IMR-90 (cell line): Measurements from ENCODE around the gene PDGFA. TPM values are rescaled to one million over a fixed set of nuclear protein-coding genes. Genes with fewer than 3 reads are reported as not detected.

ENCODE experiments used
- ATAC-seq: fragments of 200-7000 bp; cut with Tn5 transposase; 2 replicates; pipeline ENCODE4 v1.9.1; 2020; ENCODE audit warnings: low read depth, mild to moderate bottlenecking, moderate library complexity
- BruUV-seq: library from RNA; stranded (reverse); fragments of 400-500 nt; replicated peaks from 2 replicates; lab custom pipeline; 2021; lab: Mats Ljungman, UMichigan
- CTCF ChIA-PET: fragments of 300-600 bp; formaldehyde crosslinking; extraction: SDS; loops from one replicate; lab custom pipeline; 2021; ENCODE audit warnings: antibody characterized with exemption; lab: Yijun Ruan, JAX
- POLR2A ChIA-PET: fragments of 300-600 bp; sonication (Branson Sonifier 250); formaldehyde crosslinking; loops from one replicate; lab custom pipeline; 2022; ENCODE audit warnings: antibody characterized with exemption; ENCODE audit not compliant: unreplicated experiment; lab: Charles Lee
- DNase-seq: peaks from one replicate; pipeline ENCODE4 v3.0.0; 2013
- H2AFZ ChIP-seq: replicated peaks from 2 replicates; pipeline ENCODE3; 2013; ENCODE audit warnings: low read length, mild to moderate bottlenecking; ENCODE audit not compliant: poor library complexity
- H2AK5ac ChIP-seq: 2 replicates; pipeline ENCODE4 v1.6.1; 2013; ENCODE audit warnings: low read depth, low read length, inconsistent platforms
- H2AK9ac ChIP-seq: replicated peaks from 2 replicates; pipeline ENCODE3; 2013; ENCODE audit warnings: mild to moderate bottlenecking, low read depth, low read length, moderate library complexity; ENCODE audit not compliant: poor library complexity
- H2BK120ac ChIP-seq: 2 replicates; pipeline ENCODE4 v1.6.1; 2013; ENCODE audit warnings: low read depth, low read length, inconsistent platforms
- H2BK15ac ChIP-seq: 3 replicates; pipeline ENCODE4 v1.6.1; 2013; ENCODE audit warnings: low read depth, low read length, inconsistent platforms
- H2BK20ac ChIP-seq: 2 replicates; pipeline ENCODE4 v1.6.1; 2013; ENCODE audit warnings: low read depth, mild to moderate bottlenecking, inconsistent platforms, low read length, moderate library complexity
- H2BK5ac ChIP-seq: 2 replicates; pipeline ENCODE4 v1.6.1; 2013; ENCODE audit warnings: mild to moderate bottlenecking, low read depth, low read length, inconsistent platforms; ENCODE audit not compliant: poor library complexity, severe bottlenecking
- H3K14ac ChIP-seq: replicated peaks from 2 replicates; pipeline ENCODE4 v1.6.1; 2013; ENCODE audit warnings: low read depth, low read length, inconsistent platforms
- H3K18ac ChIP-seq: 2 replicates; pipeline ENCODE4 v1.6.1; 2013; ENCODE audit warnings: low read depth, low read length, control low read depth
- H3K23ac ChIP-seq: 2 replicates; pipeline ENCODE4 v1.6.1; 2013; ENCODE audit warnings: low read depth, low read length, inconsistent platforms
- H3K27ac ChIP-seq: 2 replicates; pipeline ENCODE4 v1.5.1; 2013; ENCODE audit warnings: mild to moderate bottlenecking, control low read depth, low read length; ENCODE audit not compliant: insufficient read depth
- H3K27me3 ChIP-seq: 2 replicates; pipeline ENCODE4 v1.6.1; 2013; ENCODE audit warnings: low read length; ENCODE audit not compliant: control insufficient read depth, insufficient read depth
- H3K36me3 ChIP-seq: 2 replicates; pipeline ENCODE4 v1.6.1; 2013; ENCODE audit warnings: low read length, mixed read lengths; ENCODE audit not compliant: control insufficient read depth, insufficient read depth
- H3K4ac ChIP-seq: 2 replicates; pipeline ENCODE4 v1.6.1; 2013; ENCODE audit warnings: low read depth, low read length, inconsistent platforms
- H3K4me1 ChIP-seq: 2 replicates; pipeline ENCODE4 v1.6.1; 2013; ENCODE audit warnings: low read length, mixed read lengths; ENCODE audit not compliant: control insufficient read depth, insufficient read depth
- H3K4me2 ChIP-seq: 2 replicates; pipeline ENCODE4 v1.6.1; 2013; ENCODE audit warnings: low read depth, mild to moderate bottlenecking, control low read depth, low read length, moderate library complexity
- H3K4me3 ChIP-seq: 2 replicates; pipeline ENCODE4 v1.5.1; 2013; ENCODE audit warnings: low read depth, mild to moderate bottlenecking, control low read depth, low read length, moderate library complexity; ENCODE audit not compliant: insufficient read depth
- H3K56ac ChIP-seq: 2 replicates; pipeline ENCODE4 v1.6.1; 2013; ENCODE audit warnings: low read length, inconsistent platforms; ENCODE audit not compliant: insufficient read depth; ENCODE audit errors: extremely low read depth
- H3K79me1 ChIP-seq, 2 experiments: 2 replicates each; pipeline ENCODE4 v1.6.1; 2013; ENCODE audit warnings: low read length in 2 of 2, inconsistent platforms in 1 of 2, low read depth in 1 of 2
- H3K9ac ChIP-seq: 2 replicates; pipeline ENCODE4 v1.6.1; 2013; ENCODE audit warnings: low read depth, low read length, control low read depth
- H3K9me1 ChIP-seq: 2 replicates; pipeline ENCODE4 v1.6.1; 2013; ENCODE audit warnings: low read length, inconsistent platforms; ENCODE audit not compliant: insufficient read depth
- H3K9me3 ChIP-seq: 2 replicates; pipeline ENCODE4 v1.6.1; 2013; ENCODE audit warnings: low read length; ENCODE audit not compliant: control insufficient read depth, insufficient read depth
- H4K20me1 ChIP-seq: 2 replicates; pipeline ENCODE4 v1.6.1; 2013; ENCODE audit warnings: low read length, inconsistent platforms; ENCODE audit not compliant: insufficient read depth
- H4K5ac ChIP-seq: 2 replicates; pipeline ENCODE4 v1.6.1; 2013; ENCODE audit warnings: mild to moderate bottlenecking, low read depth, low read length, control low read depth
- H4K8ac ChIP-seq, 2 experiments: 2 replicates each; pipeline ENCODE4 v1.6.1; 2013; ENCODE audit warnings: low read depth in 2 of 2, low read length in 2 of 2, control low read depth in 1 of 2, inconsistent platforms in 1 of 2
- H4K91ac ChIP-seq: 2 replicates; pipeline ENCODE4 v1.6.1; 2013; ENCODE audit warnings: low read depth, low read length, inconsistent platforms; ENCODE audit not compliant: insufficient read depth
- BHLHE40 ChIP-seq: fragments of 150-350 bp; IDR thresholded peaks from 2 replicates; pipeline ENCODE4 v1.6.1; 2016; ENCODE audit warnings: mild to moderate bottlenecking, low read depth, low read length
- CHD1 ChIP-seq: IDR thresholded peaks from 2 replicates; pipeline ENCODE4 v1.6.1; 2012; ENCODE audit warnings: low read depth, low read length, improper control_type of control experiment
- FOS ChIP-seq: fragments of 150-350 bp; IDR thresholded peaks from 2 replicates; pipeline ENCODE4 v1.6.1; 2016; ENCODE audit warnings: low read depth, low read length
- MXI1 ChIP-seq: IDR thresholded peaks from 2 replicates; pipeline ENCODE4 v1.6.1; 2012; ENCODE audit warnings: low read depth, mild to moderate bottlenecking, low read length, moderate library complexity, borderline replicate concordance
- POLR2A ChIP-seq: IDR thresholded peaks from 2 replicates; pipeline ENCODE4 v1.6.1; 2012; ENCODE audit warnings: mild to moderate bottlenecking, low read depth, low read length
- RAD21 ChIP-seq: IDR thresholded peaks from 2 replicates; pipeline ENCODE4 v1.6.1; 2012; ENCODE audit warnings: low read length, improper control_type of control experiment
- RCOR1 ChIP-seq: IDR thresholded peaks from 2 replicates; pipeline ENCODE4 v1.6.1; 2012; ENCODE audit warnings: mild to moderate bottlenecking, low read length, improper control_type of control experiment; ENCODE audit not compliant: insufficient replicate concordance
- RFX5 ChIP-seq: IDR thresholded peaks from 2 replicates; pipeline ENCODE4 v1.8.0; 2012; ENCODE audit warnings: low read depth, mild to moderate bottlenecking, low read length, moderate library complexity
- SMC3 ChIP-seq: fragments of 150-350 bp; IDR thresholded peaks from 2 replicates; pipeline ENCODE4 v1.6.1; 2016; ENCODE audit warnings: low read depth, mild to moderate bottlenecking, antibody characterized with exemption, low read length, moderate library complexity
- WGBS, 2 experiments: methylation state at CpG; one replicate each; pipeline versions ENCODE4 v1.1.5 to v1.1.7; 2013; ENCODE audit warnings: missing lambda C conversion rate in 2 of 2; ENCODE audit not compliant: insufficient read length in 1 of 2; ENCODE audit errors: extremely low coverage in 2 of 2; 5-methylcytosine and 5-hydroxymethylcytosine counted together
- dilution Hi-C: fragments of 300-500 bp; cut with HindIII; formaldehyde crosslinking; loops from one replicate; pipeline ENCODE4 v1.14.3; 2018; ENCODE audit warnings: low sequenced_read_pairs; ENCODE audit not compliant: unreplicated experiment
- in situ Hi-C: fragments of 300-500 bp; cut with MboI; formaldehyde crosslinking; loops from 3 replicates; pipeline ENCODE4 v1.14.3; 2019; ENCODE audit warnings: low sequenced_read_pairs, inconsistent platforms, mixed read lengths
- intact Hi-C: fragments of 100-400 bp; cut with micrococcal nuclease; formaldehyde crosslinking; loops from 2 replicates; pipeline ENCODE4 v1.10.0; 2022
- polyA plus RNA-seq, 3 experiments: library from polyadenylated mRNA; depleted of rRNA; stranded (reverse); fragments of >200 nt; gene quantifications; 2 replicates each; pipeline ENCODE4 v1.2.3, GENCODE V29; 2012; ENCODE audit warnings: low replicate concordance in 1 of 3
- total RNA-seq: library from RNA; depleted of rRNA; stranded (reverse); fragments of >200 nt; gene quantifications from 2 replicates; pipeline ENCODE4 v1.2.3, GENCODE V29; 2012
- TF ChIP-seq, protein P1 (sequence below): conservative IDR thresholded peaks from 2 replicates; pipeline ENCODE4 v1.5.1; 2012; ENCODE audit warnings: mild to moderate bottlenecking, low read depth, low read length, improper control_type of control experiment
- TF ChIP-seq, protein P2 (sequence below): fragments of 150-350 bp; IDR thresholded peaks from 2 replicates; pipeline ENCODE4 v1.6.1; 2017; ENCODE audit warnings: mild to moderate bottlenecking, antibody characterized with exemption, low read length, low read depth
- TF ChIP-seq, protein P3 (sequence below): fragments of 150-350 bp; IDR thresholded peaks from 2 replicates; pipeline ENCODE4 v1.6.1; 2016; ENCODE audit warnings: low read depth, mild to moderate bottlenecking, low read length, moderate library complexity, borderline replicate concordance

PDGFA gene
- total and polyA plus RNA-seq, 2 of the 4 experiments (the other 2 are of a cell fraction): 3.3 to 3.8 TPM

DNA sequence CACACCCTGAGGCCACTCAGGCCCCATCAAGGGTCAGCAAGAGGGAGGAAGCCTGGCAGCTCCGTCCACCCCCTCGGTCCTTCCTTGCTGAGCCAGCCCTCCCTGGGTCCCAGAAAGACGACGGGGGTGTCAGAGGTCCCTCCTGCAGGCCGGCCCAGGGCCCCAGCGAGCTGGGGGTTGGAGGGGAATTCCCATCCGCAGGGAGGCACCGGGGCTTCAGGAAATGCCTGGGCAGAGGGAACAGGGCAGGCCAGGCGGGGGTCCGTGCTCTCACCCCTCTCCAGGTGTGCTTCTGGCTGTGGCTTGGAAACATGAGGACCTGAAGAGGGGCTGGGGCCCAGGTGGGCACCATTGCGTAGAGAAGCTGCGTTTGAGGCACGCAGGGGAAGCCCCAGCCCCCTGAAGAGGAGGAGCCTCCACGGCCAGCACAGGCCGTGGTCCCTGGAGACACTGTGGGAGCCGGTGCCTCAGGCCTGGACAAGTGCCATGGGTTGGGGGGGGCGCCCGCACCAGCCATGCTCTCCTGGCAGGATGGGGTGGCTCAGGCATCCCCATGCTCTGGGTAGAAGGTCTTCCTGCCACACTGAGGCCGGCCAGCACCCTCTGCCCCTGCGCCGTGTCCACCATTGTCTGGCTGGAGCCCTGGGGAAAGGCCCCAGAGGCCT lies 66.7 kb downstream of the PDGFA start:
- in situ Hi-C loops (no loop called here), intact Hi-C loops (no loop called here), dilution Hi-C loops (no loop called here)
- Histone ChIP-seq H4K8ac (no peak overlapping the region), H3K4me3 (no peak overlapping the region), H3K14ac (no peak overlapping the region), H2BK20ac (no peak overlapping the region), H3K4me2 (no peak overlapping the region), H3K23ac (no peak overlapping the region), H3K18ac (no peak overlapping the region), H3K9me1 (no peaks in the 10 kb centered on the region), H3K79me1 (no peaks in the 10 kb centered on the region), H3K9ac (no peak overlapping the region), H4K20me1 (no peaks in the 10 kb centered on the region; the same call in 1 of the 2 replicates), H3K56ac (no peak overlapping the region), H2AK9ac (peak overlapping the region; percentile 9), H4K91ac (no peak overlapping the region), H2BK120ac (no peak overlapping the region), H3K9me3 (no peaks in the 10 kb centered on the region), H3K36me3 (no peaks in the 10 kb centered on the region), H3K27me3 (peaks cover 32% of the 10 kb centered on the region), H3K4me1 (peaks cover 7% of the 10 kb centered on the region), H2AK5ac (no peak overlapping the region), H2BK5ac (no peak overlapping the region), H4K5ac (no peak overlapping the region), H3K4ac (no peak overlapping the region), H2BK15ac (no peak overlapping the region), H3K27ac (no peak overlapping the region), H2AFZ (peak overlapping the region; percentile 43)
- DNase-seq (no peak), ATAC-seq (no peak)
- no peak for TF ChIP-seq SMC3
- TF ChIP-seq RFX5: no peak
- no peak for TF ChIP-seq POLR2A
- TF ChIP-seq, protein P1, sequence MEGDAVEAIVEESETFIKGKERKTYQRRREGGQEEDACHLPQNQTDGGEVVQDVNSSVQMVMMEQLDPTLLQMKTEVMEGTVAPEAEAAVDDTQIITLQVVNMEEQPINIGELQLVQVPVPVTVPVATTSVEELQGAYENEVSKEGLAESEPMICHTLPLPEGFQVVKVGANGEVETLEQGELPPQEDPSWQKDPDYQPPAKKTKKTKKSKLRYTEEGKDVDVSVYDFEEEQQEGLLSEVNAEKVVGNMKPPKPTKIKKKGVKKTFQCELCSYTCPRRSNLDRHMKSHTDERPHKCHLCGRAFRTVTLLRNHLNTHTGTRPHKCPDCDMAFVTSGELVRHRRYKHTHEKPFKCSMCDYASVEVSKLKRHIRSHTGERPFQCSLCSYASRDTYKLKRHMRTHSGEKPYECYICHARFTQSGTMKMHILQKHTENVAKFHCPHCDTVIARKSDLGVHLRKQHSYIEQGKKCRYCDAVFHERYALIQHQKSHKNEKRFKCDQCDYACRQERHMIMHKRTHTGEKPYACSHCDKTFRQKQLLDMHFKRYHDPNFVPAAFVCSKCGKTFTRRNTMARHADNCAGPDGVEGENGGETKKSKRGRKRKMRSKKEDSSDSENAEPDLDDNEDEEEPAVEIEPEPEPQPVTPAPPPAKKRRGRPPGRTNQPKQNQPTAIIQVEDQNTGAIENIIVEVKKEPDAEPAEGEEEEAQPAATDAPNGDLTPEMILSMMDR: no peak
- no peak for TF ChIP-seq CHD1
- TF ChIP-seq FOS: no peak
- no peak for TF ChIP-seq BHLHE40
- TF ChIP-seq, protein P2, sequence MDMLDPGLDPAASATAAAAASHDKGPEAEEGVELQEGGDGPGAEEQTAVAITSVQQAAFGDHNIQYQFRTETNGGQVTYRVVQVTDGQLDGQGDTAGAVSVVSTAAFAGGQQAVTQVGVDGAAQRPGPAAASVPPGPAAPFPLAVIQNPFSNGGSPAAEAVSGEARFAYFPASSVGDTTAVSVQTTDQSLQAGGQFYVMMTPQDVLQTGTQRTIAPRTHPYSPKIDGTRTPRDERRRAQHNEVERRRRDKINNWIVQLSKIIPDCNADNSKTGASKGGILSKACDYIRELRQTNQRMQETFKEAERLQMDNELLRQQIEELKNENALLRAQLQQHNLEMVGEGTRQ: no peak
- TF ChIP-seq, protein P3, sequence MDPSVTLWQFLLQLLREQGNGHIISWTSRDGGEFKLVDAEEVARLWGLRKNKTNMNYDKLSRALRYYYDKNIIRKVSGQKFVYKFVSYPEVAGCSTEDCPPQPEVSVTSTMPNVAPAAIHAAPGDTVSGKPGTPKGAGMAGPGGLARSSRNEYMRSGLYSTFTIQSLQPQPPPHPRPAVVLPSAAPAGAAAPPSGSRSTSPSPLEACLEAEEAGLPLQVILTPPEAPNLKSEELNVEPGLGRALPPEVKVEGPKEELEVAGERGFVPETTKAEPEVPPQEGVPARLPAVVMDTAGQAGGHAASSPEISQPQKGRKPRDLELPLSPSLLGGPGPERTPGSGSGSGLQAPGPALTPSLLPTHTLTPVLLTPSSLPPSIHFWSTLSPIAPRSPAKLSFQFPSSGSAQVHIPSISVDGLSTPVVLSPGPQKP: no peak
- no peak for TF ChIP-seq RCOR1
- TF ChIP-seq MXI1: no peak
- TF ChIP-seq RAD21: no peak
- 59% methylated on average over 5 of the region's 21 CpGs; no CpG with 5 or more reads in 1 of the 2 experiments for WGBS, 2 experiments
- POLR2A ChIA-PET: no interaction called here
- CTCF ChIA-PET: interaction anchor here (0.6 kb wide), 1 partner anchor 54 kb away, joined by 3 read pairs; no protein-coding TSS in a partner anchor
- BruUV-seq: no TSS peak
